Measurements from ENCODE around the gene MYH15.

DNA sequence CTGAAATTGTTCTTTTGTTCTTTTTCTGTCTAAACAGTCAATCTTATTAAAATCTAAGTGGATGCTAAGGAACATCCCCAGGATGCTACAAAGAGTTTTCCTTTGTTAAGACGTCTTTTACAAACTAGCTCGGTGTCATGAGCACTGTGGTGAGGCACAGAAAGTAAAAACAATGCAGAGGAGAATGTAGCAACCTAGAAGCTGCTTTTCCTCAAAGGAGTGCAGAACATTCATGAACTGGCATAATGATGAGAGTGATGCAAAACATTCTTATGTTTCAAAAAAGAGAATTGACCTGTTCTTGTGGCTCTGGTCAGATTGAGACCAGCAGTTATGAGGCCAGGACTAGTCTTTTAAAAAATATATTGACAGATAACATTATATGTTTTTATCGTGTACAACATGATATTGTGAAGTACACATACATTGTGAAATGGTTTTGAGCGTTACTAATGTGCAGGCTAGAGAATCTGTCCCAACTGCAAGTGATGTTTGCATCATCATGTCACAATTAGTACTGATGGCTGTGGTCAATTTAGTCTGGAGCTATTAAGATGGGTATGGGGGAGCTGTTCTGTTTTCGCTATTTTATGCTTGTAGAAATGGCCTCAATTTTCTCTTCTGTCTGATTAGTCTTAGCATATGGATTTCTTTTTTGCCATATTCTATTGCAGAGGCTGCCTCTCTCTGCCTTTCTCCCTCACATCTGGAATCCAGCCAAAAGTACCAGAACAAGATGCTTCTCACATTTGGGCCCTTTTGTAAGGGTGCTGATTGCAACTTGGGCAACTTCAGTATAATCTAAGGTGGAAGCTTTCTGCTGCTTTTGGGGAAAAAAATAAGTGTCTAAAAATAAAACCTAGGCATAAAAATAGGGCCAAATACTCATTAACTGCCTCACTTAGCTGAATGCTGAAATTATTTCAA is 163.8 kb downstream of the MYH15 start:
- TF ChIP-seq, protein P1, sequence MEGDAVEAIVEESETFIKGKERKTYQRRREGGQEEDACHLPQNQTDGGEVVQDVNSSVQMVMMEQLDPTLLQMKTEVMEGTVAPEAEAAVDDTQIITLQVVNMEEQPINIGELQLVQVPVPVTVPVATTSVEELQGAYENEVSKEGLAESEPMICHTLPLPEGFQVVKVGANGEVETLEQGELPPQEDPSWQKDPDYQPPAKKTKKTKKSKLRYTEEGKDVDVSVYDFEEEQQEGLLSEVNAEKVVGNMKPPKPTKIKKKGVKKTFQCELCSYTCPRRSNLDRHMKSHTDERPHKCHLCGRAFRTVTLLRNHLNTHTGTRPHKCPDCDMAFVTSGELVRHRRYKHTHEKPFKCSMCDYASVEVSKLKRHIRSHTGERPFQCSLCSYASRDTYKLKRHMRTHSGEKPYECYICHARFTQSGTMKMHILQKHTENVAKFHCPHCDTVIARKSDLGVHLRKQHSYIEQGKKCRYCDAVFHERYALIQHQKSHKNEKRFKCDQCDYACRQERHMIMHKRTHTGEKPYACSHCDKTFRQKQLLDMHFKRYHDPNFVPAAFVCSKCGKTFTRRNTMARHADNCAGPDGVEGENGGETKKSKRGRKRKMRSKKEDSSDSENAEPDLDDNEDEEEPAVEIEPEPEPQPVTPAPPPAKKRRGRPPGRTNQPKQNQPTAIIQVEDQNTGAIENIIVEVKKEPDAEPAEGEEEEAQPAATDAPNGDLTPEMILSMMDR (IDR thresholded peaks at IDR 0.05) = no peak
- no peak for TF ChIP-seq POLR2AphosphoS5 (IDR thresholded peaks at IDR 0.05; ENCODE audit: low read depth, low read length)
- TF ChIP-seq SIN3A (IDR thresholded peaks at IDR 0.05; ENCODE audit: borderline replicate concordance, insufficient read depth, low read depth, low read length) = no peak
